Measurements from ENCODE around the gene HOXD11. TPM values are rescaled to one million over a fixed set of nuclear protein-coding genes. Genes with fewer than 3 reads are reported as not detected.

The HOXD11 gene
- total RNA-seq, 1 experiment from 2014 or later, result not detected

DNA sequence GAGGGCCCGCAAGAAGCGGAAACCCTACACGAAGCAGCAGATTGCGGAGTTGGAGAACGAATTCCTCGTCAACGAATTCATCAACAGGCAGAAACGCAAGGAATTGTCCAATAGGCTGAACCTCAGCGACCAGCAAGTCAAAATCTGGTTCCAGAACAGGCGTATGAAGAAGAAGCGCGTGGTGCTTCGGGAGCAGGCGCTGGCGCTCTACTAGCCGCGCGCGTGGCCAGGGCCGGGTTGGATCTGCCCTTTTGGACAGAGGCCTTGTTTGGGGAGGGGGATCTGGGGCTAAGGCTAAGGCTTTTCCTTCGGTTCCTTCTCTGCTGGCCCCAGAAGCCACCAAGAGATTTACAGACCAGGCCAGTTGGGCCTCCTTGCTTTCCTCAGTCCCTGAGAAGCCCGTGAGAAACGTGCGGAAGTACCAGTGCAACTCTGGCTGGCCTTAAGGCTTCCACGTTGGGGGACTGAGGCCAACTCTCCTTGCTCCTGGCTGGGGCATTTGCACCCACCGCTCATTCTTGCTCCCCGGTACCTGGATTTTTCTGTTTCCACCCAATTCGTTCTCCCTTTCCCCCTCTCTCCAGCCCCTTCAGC, 6.4 kb upstream of the HOXD11 start:
- CTCF ChIA-PET, result no interaction called here
- Mint-ChIP-seq H3K4me3 (ENCODE audit: low read depth, unreplicated experiment) (no peak overlapping the region), H3K27me3 (ENCODE audit: unreplicated experiment) (peaks cover 13% of the 10 kb centered on the region), H3K9me3 (ENCODE audit: low read depth, unreplicated experiment) (no peaks in the 10 kb centered on the region), H3K27ac (ENCODE audit: unreplicated experiment) (no peak overlapping the region), H3K36me3 (ENCODE audit: insufficient read depth, unreplicated experiment) (peaks cover 18% of the 10 kb centered on the region), H3K4me1 (ENCODE audit: low read depth, unreplicated experiment) (peaks cover 9% of the 10 kb centered on the region)
- DNase-seq, result no peak
- TF ChIP-seq, protein P1, sequence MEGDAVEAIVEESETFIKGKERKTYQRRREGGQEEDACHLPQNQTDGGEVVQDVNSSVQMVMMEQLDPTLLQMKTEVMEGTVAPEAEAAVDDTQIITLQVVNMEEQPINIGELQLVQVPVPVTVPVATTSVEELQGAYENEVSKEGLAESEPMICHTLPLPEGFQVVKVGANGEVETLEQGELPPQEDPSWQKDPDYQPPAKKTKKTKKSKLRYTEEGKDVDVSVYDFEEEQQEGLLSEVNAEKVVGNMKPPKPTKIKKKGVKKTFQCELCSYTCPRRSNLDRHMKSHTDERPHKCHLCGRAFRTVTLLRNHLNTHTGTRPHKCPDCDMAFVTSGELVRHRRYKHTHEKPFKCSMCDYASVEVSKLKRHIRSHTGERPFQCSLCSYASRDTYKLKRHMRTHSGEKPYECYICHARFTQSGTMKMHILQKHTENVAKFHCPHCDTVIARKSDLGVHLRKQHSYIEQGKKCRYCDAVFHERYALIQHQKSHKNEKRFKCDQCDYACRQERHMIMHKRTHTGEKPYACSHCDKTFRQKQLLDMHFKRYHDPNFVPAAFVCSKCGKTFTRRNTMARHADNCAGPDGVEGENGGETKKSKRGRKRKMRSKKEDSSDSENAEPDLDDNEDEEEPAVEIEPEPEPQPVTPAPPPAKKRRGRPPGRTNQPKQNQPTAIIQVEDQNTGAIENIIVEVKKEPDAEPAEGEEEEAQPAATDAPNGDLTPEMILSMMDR (IDR thresholded peaks at IDR 0.05; ENCODE audit: unreplicated experiment), result no peak
- intact Hi-C loops (cut with micrococcal nuclease; ENCODE audit: unreplicated experiment), result no loop called here
- BruUV-seq (replicated peaks), result no TSS peak

DNA sequence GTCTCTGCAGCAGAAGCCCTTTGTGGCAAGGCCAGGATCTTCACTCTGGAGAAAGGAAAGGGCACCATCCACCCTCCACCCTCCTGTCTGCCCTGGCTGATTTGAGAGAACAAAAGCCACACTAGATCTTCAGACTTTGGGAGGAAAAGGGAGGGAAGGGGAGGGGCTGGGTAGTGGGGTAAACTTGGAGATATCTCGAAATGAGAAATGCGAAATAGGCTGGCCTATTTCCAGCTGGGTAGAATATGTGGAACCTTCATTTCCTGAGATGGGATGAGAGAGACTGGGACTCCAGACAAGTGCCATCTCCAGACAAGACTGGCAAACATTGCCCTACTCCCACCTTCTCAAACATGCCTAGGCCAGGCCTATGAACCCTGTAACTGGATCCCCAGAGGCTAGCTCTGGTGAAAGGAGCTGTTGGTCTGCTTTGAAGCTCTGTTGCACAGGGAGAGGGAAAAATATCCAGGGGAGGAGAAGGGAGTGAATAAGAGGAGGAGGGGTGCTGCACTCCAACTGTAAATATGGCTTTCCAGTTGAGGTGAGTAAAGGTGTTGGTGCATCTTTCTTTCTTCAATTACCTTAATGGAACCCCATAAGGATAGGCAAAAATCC, 5.8 kb upstream of the HOXD11 start:
- CTCF ChIA-PET, result no interaction called here
- H3K36me3 Mint-ChIP-seq (ENCODE audit: insufficient read depth, unreplicated experiment), result peaks cover 18% of the 10 kb centered on the region

DNA sequence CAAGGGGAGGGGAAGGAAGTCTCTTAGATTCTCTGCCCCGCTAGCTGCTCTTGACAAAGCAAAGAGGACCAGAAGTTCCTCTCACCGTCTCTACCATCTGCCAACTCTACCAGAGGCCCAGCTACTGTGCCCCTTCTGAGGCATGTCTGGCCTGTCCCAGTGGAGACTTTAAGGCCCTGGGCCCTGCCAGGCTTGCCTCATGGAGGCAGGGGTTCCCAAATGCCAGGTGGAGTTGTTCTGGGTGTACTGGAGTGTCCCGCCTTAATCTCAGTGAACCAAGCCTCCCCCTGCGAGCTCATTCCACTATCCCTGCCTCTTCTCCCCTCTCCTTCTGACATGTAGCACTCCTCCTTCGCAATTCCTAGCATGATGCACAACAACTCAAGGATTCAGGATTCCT, 5.2 kb upstream of the HOXD11 start:
- Mint-ChIP-seq H3K27me3 (ENCODE audit: unreplicated experiment) (peaks cover 25% of the 10 kb centered on the region), H3K36me3 (ENCODE audit: insufficient read depth, unreplicated experiment) (peaks cover 13% of the 10 kb centered on the region), H3K9me3 (ENCODE audit: low read depth, unreplicated experiment) (no peaks in the 10 kb centered on the region), H3K27ac (ENCODE audit: unreplicated experiment) (no peak overlapping the region), H3K4me3 (ENCODE audit: low read depth, unreplicated experiment) (no peak overlapping the region), H3K4me1 (ENCODE audit: low read depth, unreplicated experiment) (peaks cover 18% of the 10 kb centered on the region)
- DNase-seq, result no peak
- intact Hi-C loops (cut with micrococcal nuclease; ENCODE audit: unreplicated experiment), result no loop called here
- BruUV-seq (replicated peaks), result no TSS peak
- TF ChIP-seq, protein P1 (IDR thresholded peaks at IDR 0.05; ENCODE audit: unreplicated experiment), result no peak
- CTCF ChIA-PET, result no interaction called here

More for the DNA sequence above, 5.8 kb upstream of the HOXD11 start:
- no TSS peak for BruUV-seq (replicated peaks)
- Mint-ChIP-seq H3K27ac (ENCODE audit: unreplicated experiment) (no peak overlapping the region), H3K27me3 (ENCODE audit: unreplicated experiment) (peaks cover 20% of the 10 kb centered on the region), H3K9me3 (ENCODE audit: low read depth, unreplicated experiment) (no peaks in the 10 kb centered on the region), H3K4me1 (ENCODE audit: low read depth, unreplicated experiment) (peaks cover 15% of the 10 kb centered on the region), H3K4me3 (ENCODE audit: low read depth, unreplicated experiment) (no peak overlapping the region)
- no peak for DNase-seq
- intact Hi-C loops (cut with micrococcal nuclease; ENCODE audit: unreplicated experiment), result no loop called here
- TF ChIP-seq, protein P1 (IDR thresholded peaks at IDR 0.05; ENCODE audit: unreplicated experiment), result no peak

DNA sequence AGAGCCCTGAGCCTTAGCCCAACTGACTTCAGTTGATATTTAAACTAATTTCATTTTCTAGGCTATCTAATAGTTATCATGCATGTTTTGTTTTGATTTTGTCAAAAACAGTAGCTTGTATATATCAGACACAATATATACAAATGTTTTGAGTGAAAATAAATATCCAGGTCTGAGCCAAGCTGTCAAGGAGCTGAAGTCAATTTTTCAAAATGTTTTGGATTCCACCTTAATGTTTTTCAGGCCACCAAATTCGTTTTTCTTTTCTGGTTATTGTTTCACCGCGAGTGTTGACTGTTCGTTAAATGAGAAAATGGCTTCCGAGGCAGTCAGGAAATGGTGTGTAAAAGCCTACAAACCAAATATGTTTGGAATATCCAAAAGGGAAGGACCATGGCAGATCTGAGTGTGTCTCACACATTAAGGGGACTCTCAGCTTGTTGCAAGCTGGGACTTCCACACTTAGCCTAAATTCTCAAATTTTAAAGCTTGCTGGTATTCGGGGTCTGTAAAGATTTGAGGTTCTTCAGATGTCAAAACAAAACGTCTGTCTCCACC, 4.7 kb upstream of the HOXD11 start:
- Mint-ChIP-seq H3K27me3 (ENCODE audit: unreplicated experiment) (peaks cover 26% of the 10 kb centered on the region), H3K36me3 (ENCODE audit: insufficient read depth, unreplicated experiment) (peaks cover 7% of the 10 kb centered on the region), H3K4me1 (ENCODE audit: low read depth, unreplicated experiment) (peaks cover 18% of the 10 kb centered on the region), H3K4me3 (ENCODE audit: low read depth, unreplicated experiment) (no peak overlapping the region), H3K9me3 (ENCODE audit: low read depth, unreplicated experiment) (no peaks in the 10 kb centered on the region), H3K27ac (ENCODE audit: unreplicated experiment) (no peak overlapping the region)
- DNase-seq, result no peak
- intact Hi-C loops (cut with micrococcal nuclease; ENCODE audit: unreplicated experiment), result no loop called here
- TF ChIP-seq, protein P1 (IDR thresholded peaks at IDR 0.05; ENCODE audit: unreplicated experiment), result no peak
- CTCF ChIA-PET, result no interaction called here
- BruUV-seq (replicated peaks), result no TSS peak
